Mesothelial cell of epicardium (in vitro differentiated cells): ENCODE results near the gene GALNT9. TPM values are rescaled to one million over a fixed set of nuclear protein-coding genes. Genes with fewer than 3 reads are reported as not detected.
A peak's percentile ranks its signal among the peaks of the same experiment; 100 is the strongest.

Experiments used
- DNase-seq, 2 experiments: peaks; one replicate each; pipeline ENCODE4 v3.0.0; 2021; ENCODE audit warnings: low spot score in 2 of 2; ENCODE audit not compliant: unreplicated experiment in 2 of 2
- H3K27ac Mint-ChIP-seq: 2 replicates; pipeline ENCODE4 v1.8.0; 2021; ENCODE audit warnings: mixed read lengths
- H3K27me3 Mint-ChIP-seq: 2 replicates; pipeline ENCODE4 v1.8.0; 2021; ENCODE audit warnings: low read depth, mixed read lengths
- H3K36me3 Mint-ChIP-seq: 2 replicates; pipeline ENCODE4 v1.8.0; 2021; ENCODE audit warnings: mixed read lengths
- H3K4me1 Mint-ChIP-seq: 2 replicates; pipeline ENCODE4 v1.8.0; 2021; ENCODE audit warnings: mixed read lengths
- H3K4me3 Mint-ChIP-seq: 2 replicates; pipeline ENCODE4 v1.8.0; 2021; ENCODE audit warnings: mild to moderate bottlenecking, moderate library complexity, mixed read lengths
- H3K9me3 Mint-ChIP-seq: 2 replicates; pipeline ENCODE4 v1.8.0; 2021; ENCODE audit warnings: mixed read lengths
- CTCF ChIP-seq: fragments of 200-600 bp; sonication (generic); IDR thresholded peaks from one replicate; pipeline ENCODE4 v1.5.0; 2021; ENCODE audit warnings: antibody characterized with exemption; ENCODE audit not compliant: unreplicated experiment
- total RNA-seq: library from RNA; stranded (reverse); gene quantifications from 3 replicates; pipeline ENCODE4 v1.2.1, GENCODE V29; 2021

The GALNT9 gene
- total RNA-seq, 1 donor from 2014 or later: 4.8 TPM

- no peak overlapping the region for H3K4me3 Mint-ChIP-seq
- DNase-seq: no peak
- H3K9me3 Mint-ChIP-seq: peaks cover 6% of the 10 kb centered on the region
- no peak overlapping the region for H3K27ac Mint-ChIP-seq
- peaks cover 62% of the 10 kb centered on the region for H3K27me3 Mint-ChIP-seq
- peak; percentile 23 for TF ChIP-seq CTCF
- peaks cover 4% of the 10 kb centered on the region for H3K4me1 Mint-ChIP-seq
- H3K36me3 Mint-ChIP-seq: no peaks in the 10 kb centered on the region
Measured at GRCh38 chr12:132218915-132219314, 110.5 kb downstream of the GALNT9 start.

DNA sequence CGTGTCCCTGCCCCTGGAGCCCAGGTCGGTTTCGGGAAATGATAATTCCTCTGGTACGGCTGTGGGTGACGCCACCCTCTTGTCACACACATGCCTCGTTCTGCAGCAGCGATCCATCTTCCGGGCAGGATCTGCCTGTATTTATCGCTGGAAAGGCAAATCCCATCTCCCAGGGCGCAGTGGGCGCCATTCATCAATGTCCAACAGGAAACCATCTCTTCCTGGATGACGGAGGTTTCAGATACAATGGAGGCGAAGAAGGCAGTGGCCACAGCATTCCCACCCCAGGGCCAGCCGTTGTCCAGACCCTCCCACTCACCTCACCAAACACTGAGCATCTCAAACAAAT is 110.9 kb downstream of the GALNT9 start:
- no peak overlapping the region for H3K27ac Mint-ChIP-seq
- TF ChIP-seq CTCF: no peak
- H3K27me3 Mint-ChIP-seq: peaks cover 62% of the 10 kb centered on the region

DNA sequence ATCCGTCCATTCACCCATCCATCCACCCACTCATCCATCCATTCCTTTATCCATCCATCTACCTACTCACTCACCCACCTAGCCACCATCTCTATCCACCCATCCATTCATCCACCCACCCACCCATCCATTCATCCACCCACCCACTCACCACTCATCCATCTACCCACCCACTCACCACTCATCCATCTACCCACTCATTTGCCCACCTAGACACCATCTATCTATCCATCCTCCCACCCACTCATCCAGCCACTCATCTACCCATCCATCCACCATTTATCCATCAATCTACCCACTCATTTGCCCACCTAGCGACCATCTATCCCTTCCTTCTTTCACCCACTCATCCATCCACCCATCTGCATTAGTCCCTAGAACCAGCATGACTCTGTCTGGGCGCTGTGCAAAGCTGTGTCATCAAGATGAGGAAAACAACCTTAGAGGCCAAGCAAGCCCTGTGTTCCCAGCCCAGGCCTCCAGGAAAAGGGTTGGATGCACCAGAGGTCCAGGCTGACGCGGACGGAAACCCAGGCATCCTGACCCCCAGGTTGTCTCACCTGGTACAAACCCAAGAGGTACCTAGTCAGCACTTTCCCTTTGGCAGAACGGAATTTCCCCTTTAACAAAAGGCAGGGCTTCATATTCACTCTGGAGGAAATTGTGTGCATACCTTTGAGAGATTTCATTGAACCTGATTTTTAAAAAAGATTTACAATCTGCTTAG is 111.4 kb downstream of the GALNT9 start:
- TF ChIP-seq CTCF: no peak
- Mint-ChIP-seq H3K4me3 (no peak overlapping the region), H3K36me3 (no peaks in the 10 kb centered on the region), H3K9me3 (peaks cover 6% of the 10 kb centered on the region), H3K27me3 (peaks cover 67% of the 10 kb centered on the region), H3K27ac (no peak overlapping the region), H3K4me1 (peaks cover 4% of the 10 kb centered on the region)
- no peak for DNase-seq

More for the DNA sequence above, 110.9 kb downstream of the GALNT9 start:
- Mint-ChIP-seq H3K4me1 (peaks cover 4% of the 10 kb centered on the region), H3K9me3 (peaks cover 6% of the 10 kb centered on the region), H3K4me3 (no peak overlapping the region), H3K36me3 (no peaks in the 10 kb centered on the region)
- no peak for DNase-seq

DNA sequence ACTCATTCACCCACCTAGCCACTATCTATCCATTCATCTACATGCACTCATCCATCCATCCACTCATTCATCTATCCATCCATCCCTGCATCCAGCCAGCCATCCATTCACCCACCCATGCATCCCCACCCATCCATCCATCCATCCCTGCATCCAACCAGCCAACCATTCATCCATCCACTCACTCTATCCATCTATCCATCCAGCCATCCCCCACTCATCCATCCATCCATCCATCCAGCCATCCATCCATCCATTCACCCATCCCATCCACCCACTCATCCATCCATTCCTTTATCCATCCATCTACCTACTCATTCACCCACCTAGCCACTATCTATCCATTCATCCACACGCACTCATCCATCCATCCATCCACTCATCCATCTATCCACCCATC is 112.0 kb downstream of the GALNT9 start:
- H3K4me1 Mint-ChIP-seq: peaks cover 2% of the 10 kb centered on the region
- peaks cover 65% of the 10 kb centered on the region for H3K27me3 Mint-ChIP-seq
- H3K36me3 Mint-ChIP-seq: no peaks in the 10 kb centered on the region
- peaks cover 6% of the 10 kb centered on the region for H3K9me3 Mint-ChIP-seq
- no peak for TF ChIP-seq CTCF
- no peak overlapping the region for H3K27ac Mint-ChIP-seq
- H3K4me3 Mint-ChIP-seq: no peak overlapping the region
- DNase-seq: no peak

DNA sequence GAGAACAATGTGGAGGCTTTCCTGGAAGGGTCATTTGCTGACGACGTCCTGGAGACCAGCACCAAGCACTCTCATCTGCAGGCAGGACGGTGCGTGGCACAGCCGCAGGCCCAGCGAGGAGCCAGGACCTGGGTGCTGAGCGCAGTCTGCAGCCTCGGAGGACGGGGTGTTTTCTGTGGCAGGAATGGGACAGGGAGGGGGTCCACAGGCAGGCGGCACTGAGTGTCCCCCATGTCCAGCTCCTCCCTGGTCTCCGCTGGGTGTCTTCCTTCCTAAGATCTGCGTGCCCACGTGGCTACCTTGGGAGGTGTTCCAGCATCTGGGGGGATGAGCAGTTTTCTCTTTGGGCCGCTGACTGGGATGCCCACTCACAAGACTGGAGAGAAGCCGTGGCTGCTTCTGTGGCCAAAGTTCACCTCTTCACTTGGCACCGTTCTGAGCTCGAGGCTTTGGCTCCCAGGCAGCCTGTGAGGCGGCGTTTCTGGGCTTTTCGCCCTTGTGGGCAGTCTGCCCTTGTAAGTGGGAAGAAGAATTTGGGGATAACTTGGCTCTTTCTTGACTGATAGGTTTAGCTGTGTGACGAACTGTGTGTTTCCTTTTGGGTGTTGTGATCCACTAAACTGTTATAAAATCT is 112.9 kb downstream of the GALNT9 start:
- no peak for DNase-seq
- Mint-ChIP-seq H3K27me3 (peaks cover 63% of the 10 kb centered on the region), H3K36me3 (no peaks in the 10 kb centered on the region), H3K27ac (no peak overlapping the region), H3K4me3 (no peak overlapping the region), H3K9me3 (peaks cover 6% of the 10 kb centered on the region), H3K4me1 (no peaks in the 10 kb centered on the region)
- no peak for TF ChIP-seq CTCF
